NCI-H524 (cell line): ENCODE results near the gene RASAL1.
A peak's percentile ranks its signal among the peaks of the same experiment; 100 is the strongest.
"Not testable (repeated sequence)": the region's sequence is repeated elsewhere in the genome, so short reads cannot be mapped to it uniquely, and the experiment has no call there.

Source experiments
- DNase-seq, 2 experiments: peaks; one replicate each; lab custom pipeline; 2025; lab: John Stamatoyannopoulos, UW

RASAL1 gene

DNA sequence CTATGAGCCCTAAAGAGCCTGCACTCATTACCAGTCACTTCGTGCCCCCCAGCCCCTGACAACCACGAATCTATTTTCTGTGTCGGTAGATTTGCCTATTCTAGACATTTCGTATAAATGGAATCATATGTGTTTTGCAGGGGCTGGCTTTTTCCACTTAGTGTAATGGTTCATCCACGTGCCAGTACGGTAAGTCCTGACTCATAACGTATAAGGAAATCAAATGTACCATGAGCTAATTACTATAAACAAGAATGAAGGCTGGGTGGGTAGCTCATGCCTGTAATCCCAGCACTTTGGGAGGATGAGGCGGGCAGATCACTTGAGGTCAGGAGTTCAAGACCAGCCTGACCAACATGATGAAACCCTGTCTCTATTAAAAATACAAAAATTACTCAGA, 17.9 kb downstream of the RASAL1 start:
- DNase-seq = not testable (repeated sequence)

DNA sequence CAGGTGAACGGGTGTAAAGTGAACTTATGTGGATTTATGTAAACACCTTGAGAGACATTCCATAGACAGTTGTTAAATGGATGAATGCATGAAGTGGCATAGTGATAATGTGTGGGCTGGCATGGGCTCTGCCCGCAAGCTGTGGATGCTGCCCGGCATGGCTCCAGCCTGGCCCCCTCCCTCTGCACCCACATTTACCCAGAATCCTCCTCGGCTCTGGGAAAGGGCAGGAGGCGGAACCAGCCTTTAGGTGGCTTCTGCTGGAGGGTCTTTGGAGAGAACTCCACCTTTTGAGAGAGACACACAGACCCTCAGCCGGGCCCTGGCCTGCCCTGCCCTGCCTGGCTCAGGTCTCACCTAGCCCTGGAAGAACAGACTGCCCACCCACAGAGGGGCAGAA, 18.7 kb downstream of the RASAL1 start:
- no peak for DNase-seq

DNA sequence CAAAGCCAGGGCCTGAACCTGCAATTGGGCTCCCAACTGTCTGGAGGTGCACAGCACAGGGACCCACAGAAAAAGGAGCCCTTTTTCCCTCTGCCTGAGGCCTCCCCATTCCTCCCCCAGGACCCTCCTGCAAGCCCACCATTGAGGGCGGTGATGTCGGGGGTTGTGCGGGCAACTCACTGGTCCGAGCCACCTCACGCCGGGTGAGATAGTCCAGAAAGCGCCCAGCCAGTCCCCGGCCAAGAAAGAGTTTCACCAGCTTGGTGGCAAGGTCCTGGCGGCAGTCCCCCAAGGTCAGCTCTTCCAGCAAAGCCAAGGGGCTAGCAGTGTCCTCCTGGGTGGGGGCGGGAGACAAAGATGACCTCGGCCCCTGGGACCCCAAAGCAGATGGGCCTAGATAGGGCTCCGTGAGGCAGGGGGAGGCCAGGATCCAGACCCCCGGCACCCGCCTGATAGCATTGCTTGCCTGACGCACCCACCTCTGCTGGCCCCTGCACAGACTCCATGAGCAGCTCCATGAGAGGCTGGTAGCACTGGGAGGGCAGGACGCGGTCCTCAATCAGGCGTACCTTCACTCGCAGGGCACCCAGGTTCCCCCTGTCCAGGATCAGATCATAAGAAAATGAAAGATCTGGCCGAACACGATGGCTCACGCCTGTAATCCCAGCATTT, 20.0 kb downstream of the RASAL1 start:
- no peak for DNase-seq

DNA sequence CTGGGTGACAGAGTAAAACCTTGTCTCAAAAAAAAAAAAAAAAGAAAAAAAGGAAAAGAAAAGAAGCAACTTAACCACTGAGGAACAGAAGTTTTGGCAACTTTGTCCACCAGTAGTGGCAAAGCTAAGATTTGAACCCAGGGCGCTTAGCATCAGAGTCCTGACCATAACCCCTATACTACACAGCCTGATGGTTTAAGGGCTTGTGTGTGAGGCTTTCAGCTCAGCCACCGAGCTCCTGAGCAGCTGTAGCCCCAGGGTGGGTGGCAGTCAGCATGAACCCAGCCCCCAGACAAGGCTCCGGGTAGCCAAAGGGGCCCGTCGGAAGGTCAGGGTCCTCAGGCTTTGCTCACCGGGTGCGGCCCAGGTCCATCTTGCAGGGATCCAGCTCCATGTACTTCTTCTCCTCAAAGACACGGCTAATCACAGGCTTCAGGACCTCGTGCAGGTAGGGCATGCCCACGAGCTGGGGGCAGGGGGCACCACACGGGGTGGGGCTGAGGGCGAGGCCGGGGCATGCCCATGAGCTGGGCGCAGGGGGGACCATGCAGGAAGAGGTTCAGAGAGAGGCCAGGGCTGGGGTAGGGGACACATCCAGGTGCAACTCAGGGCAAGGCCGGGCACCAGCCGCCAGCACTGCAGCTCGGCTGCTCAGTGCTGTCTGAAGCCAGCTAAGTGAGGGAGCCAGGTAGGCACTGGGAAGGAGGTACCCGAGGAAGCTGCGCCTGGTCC, 20.9 kb downstream of the RASAL1 start:
- DNase-seq = no peak

DNA sequence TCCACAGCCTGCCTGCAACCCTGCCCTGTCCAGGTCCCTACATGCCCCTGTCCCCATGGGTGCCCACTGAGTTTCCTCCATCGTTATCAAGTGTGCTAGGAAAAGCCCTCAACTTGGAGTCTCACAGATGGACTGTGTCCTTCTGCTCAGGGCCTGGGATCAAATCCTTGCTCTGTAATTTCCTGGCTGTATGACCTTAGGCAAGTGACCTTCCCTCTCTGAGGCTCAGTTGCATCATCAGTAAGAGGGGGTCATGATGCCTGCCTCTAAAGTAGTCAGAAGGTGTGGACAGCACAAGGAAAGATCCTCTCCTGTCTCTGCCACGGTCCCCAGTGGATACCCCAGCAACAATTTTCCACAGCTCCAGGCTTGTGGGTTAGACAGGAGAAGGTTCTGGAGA, 22.2 kb downstream of the RASAL1 start:
- no peak for DNase-seq

DNA sequence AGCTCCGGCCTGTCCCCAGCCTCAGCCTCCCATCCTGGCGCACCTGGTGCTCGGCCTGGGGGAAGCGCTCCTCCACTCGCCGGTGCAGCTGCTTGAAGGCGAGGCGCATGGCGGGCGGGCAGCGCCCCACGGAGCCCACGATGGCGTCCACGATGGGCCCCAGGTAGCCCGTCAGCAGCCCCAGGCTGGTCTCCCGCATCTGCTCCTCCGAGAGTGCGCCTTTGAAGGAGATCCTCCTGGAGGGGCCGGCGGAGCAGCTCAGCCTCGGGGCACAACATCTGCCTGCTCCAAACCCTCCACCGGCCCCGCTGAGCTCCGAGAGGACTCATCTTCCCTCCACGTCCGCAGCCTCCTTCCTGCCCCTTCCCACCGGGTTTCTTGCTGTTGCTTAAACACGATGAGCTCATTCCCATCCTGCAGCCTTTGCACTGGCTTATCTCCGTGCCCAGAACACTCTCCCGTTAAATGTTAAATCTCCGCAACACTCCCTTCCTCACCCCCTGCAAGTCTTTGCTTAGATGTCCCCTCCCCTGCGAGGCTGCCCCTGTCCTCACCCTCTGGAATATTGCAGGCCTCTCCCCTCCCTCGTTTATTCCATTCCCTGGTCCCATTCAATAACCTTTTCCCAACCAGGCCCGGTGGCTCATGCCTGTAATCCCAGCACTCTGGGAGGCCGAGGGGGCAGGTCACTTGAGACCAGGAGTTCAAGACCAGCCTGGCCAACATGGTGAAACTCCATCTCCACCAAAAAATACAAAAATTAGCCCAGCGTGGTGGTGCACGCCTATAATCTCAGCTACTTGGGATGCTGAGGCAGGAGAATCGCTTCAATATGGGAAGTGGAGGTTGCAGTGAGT, 23.3 kb downstream of the RASAL1 start:
- DNase-seq = no peak

DNA sequence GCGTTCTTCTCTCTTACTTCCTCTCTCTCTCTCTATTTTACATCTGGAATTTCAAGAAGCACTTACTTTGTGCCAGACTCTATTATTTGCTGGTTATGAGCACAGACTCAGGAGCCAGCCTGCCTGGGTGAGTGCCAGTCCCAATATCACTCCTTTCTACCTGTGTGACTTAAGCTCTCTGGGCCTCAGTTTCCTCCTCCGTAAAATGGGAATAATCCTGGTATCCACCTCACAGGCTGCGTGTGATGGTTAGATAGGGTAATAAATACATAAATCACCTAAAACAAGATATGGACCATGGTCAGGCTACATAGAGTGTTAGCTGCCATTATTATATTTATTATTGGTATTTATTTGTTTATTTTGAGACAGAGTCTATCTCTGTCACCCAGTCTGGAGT, 24.3 kb downstream of the RASAL1 start:
- no peak for DNase-seq

DNA sequence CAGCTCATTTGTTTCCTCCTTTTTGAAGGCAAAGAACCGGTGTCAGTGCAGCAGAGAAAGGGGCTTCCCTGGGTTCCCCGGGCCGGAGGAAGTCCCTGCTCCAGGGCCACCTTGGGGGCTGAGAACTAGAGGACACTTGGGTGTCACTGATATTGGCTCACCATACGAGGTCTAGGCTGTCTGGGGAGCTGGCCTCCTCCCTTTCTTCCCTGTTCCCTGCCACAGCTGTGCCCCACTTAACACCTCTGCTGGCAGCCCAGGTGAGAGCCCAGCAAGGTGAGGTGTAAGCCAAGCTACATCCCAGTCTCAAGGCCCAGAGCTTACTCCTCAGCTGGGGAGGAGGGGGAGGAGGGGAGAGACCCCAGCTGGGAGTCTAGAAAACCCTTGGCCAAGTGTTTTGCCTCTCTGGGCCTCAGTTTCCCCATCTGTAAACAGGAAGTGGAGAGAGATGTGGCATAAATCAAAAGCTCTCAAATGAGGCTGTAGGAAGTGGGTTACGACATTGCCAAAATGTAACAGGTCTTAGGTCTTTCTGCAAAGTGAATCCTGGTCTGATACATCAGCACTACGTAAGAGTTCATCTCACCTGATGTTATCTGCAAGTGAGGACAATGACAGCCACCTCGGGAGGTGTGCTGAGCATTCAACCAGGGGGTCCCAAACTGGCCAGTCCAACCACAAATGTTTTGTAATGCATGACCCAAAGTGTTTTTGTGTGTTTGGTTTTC, 25.5 kb downstream of the RASAL1 start:
- DNase-seq = no peak

DNA sequence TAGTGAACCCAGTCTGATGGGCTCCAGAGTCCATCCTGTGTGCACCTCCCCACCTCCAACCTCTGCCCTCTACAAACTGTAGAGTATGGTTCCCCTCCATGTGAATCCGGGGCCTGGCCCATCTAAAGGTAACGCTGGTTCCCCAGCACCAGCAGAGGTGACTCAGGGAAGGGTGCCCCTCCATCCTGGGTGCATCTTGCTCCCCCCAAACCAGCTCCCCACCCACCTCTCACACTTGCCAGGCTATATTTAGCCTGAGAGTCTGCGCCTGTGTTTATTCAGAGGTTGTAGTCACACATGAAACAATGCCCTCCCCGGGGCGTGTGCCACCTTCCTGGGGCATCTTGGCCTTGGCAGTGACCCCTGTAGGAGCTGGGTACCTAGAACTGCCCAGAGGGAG, 26.2 kb downstream of the RASAL1 start:
- DNase-seq = no peak

DNA sequence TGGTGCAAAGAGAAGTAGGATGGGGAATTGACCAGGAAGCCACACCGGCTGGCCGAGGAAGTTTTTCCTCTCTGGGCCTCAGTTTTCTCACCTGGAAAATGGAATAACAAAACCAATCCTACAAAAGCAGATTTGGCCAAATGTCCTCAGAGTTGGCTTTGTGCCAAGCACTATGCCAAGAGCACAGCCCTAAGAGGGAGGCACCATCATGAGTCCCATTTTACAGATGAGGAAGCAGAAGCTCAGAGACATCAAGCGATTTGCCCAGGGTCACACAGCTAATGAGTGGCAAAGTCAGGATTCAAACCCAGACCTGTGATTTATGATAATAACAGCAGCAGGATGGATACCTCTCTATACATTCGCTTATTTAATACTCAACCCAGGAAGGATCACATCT, 27.3 kb downstream of the RASAL1 start:
- DNase-seq = no peak

DNA sequence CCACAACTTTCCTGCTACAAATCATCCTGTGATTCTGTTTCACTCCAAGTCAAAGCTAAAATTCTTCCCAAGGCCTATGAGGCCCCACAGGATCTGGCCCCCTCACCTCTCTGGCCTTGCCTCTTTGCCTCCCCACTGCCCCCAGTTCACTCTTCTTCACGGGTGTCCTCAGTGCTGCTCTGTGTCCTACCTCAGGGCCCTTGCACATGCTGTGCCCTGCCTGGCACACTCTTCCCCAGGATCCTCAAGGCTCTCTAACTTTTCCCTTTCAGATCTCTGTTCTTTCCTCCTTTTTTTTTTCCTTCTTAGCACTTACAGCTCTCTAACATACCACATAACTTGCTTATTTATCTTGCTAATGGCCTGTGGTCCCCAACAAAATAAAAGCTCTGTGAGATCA, 29.2 kb downstream of the RASAL1 start:
- DNase-seq = no peak

DNA sequence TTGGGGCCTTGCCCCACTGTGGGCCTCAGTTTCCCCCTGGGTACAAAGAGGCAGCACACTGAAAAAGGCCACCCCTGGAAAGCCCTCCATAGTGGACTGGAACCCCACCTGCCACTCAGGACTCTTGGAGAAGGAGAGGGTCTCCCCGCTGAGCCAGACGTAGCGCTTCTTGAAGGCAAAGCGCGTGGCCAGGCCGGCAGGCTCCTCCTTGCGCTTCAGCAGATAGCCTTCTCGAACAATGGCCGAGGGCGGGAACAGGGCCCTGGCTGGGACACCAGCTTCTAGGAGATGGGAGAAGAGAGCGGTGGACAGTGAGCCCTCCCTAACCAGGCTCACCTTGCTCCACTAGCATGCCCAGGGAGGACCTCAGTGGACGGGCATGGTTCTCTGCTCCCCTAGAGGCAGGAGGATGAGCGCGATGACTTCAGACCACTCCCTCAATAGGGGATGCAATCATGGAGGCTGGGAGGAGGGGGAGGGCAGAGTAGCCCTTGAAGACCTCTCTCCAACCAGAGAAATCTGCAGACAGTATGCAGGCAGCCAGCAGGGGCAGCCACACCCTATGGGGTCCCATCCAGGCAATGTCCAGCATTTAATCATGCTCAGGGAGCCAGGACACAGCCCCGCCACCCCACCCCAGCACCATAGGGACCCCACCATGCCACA, 29.8 kb downstream of the RASAL1 start:
- no peak for DNase-seq

DNA sequence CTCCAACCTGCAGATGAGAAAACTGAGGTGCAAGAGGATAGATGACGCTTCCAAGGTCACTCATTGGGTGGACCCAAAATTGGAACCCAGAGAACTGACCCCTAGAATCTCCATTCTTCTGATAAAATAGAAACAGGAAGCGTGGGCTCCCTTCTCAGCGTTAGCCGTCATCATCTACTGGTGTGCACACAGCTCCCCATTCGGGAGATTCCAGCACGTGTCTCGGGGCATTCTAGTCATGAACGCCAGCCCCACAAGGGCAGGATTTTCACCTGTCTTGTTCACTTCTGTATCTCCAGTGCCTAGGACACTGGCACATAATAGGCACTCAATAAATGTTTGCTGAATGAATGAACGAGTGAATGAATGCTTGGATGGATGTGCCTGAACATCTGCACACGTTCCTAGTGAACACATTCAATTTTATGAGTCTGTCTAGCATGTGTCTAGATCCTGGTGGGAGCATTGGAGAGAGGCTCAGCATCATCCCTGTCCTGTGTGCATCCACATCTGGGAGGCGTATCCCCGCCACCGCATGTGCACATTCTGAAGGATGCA, 30.5 kb downstream of the RASAL1 start:
- no peak for DNase-seq

DNA sequence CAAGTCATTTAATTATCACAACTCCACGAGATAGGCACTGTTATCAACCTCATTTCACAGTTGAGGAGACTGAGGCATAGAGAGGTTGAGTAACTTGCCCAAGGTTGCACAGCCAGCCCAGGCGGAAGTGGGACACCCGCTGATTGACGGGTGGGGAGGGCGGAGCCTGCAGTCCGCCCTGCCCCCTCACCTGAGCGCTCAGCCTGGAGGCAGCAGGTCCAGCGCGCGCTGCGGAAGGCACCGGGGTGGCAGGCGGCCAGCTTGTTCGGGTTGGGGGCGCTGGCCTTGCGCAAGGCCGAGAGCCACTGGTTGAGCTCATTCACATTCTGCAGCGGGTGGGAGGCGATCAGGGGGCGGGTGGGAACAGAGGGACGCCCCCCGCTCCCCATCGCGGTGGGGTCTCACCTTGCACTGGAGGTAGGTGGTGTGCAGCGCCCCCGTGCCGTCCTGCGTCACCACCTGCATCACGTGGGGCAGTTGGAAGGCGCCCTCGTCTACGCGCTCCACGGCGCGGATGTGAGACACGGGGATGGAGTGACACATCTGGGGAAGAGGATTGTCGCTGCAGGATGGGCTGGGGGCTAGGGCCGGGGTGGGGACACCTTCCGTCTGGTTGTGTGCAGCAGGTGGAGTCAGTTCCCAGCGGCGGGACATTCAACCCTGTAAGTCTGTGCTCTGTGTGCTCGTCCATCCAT, 31.7 kb downstream of the RASAL1 start:
- peak in 1 of 2 experiments; percentile 14 for DNase-seq

DNA sequence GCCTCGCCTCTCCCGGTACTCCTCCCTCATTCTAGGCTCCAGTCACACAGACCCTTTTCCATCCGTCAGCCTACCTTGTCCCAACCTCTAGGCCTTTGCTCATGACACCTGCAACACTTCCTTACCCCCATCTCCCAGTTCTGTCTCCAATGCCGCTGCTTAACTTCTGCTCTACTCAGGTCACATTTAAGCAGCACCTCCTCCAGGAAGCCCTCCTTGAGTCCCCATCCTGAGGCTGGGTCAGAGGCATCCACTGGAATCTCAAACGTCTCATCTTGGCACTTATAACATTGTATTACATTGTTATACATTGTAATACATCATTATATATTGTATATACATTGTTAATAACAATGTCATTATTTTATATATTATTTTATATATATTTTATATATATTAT, 32.8 kb downstream of the RASAL1 start:
- no peak for DNase-seq

DNA sequence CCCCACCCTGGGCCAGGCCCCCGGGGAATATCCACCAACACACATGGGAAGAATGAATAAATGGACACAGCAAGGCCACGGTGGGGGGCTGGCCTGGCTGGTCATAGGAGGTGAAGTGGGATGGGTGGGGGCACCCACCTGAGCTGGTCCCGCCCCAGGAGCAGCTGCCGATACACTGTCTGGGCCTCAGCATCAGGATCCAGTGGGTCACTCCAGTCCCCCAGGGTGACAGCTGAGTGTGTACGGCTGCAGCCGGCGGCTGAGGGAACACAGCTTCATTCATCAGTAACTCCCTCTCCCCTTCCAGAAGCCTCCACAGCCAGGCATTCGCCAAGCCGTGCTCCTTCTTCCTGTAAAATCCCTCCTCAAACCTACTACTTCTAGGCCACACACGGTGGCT, 33.8 kb downstream of the RASAL1 start:
- DNase-seq = no peak

DNA sequence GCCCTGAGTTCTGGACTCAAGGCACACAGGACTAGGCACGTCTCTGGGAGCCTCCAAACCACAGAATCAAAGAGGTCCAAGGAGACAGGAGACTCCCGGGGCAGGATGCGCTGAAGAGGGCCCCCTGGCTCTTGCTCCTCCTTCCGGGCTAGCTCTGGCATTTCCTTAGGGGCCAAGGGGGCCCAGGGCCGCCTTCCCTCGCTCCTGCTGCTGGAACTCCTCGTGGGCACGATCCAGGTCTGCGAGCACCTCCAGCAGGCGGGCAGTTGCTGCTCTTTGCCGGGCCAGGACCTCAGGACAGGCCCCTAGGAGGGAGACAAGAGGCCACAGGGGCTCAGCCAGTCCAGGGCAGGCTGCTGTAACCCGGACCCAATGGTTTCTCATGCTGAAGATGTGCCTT, 35.8 kb downstream of the RASAL1 start:
- no peak for DNase-seq

DNA sequence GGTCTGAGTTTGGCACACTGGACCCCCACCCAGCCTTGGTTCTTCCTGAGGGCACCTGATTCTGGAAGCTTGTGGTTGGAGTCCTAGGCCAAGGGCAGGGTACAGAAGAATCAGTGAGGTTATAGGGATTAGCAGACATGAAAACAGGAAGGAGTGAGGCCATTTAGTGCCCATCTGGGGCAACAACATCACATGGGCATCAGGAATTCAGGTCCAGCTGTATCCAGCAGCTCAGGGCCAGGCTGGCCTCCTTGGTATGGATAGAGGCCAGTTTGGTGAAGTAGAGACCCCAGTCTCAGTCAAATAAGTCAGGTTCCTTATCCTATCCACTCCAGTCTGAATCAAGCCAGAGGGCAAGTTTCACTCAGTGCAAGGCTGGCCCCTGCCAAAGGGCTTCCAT, 36.2 kb downstream of the RASAL1 start:
- no peak for DNase-seq

DNA sequence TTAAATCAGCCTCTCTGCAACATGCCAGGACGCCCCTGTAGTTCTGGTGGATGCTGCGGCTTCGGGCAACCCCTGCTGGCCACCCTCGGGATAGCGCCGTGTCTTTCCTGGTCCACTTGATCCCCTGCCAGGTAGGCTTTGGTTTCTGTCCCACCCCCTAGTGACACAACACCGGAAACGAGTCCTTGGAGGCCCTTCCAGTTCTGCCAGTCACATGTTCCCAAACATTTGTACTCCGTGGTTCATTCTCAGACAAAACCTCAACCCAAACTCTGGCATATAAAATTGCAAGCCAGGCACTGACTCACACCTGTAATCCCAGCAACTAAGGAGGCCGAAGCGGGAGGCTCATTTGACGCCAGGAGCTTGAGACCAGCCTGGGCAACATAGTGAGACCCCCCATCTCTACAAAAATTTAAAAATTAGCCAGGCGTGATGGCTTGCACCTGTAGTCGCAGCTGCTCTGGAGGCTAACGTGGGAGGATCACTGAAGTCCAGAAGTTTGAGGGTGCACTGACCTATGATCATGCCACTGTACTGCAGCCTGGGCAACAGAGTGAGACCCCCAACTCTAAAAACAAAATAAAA, 37.0 kb downstream of the RASAL1 start:
- peak; percentile 69 to 70 for DNase-seq

DNA sequence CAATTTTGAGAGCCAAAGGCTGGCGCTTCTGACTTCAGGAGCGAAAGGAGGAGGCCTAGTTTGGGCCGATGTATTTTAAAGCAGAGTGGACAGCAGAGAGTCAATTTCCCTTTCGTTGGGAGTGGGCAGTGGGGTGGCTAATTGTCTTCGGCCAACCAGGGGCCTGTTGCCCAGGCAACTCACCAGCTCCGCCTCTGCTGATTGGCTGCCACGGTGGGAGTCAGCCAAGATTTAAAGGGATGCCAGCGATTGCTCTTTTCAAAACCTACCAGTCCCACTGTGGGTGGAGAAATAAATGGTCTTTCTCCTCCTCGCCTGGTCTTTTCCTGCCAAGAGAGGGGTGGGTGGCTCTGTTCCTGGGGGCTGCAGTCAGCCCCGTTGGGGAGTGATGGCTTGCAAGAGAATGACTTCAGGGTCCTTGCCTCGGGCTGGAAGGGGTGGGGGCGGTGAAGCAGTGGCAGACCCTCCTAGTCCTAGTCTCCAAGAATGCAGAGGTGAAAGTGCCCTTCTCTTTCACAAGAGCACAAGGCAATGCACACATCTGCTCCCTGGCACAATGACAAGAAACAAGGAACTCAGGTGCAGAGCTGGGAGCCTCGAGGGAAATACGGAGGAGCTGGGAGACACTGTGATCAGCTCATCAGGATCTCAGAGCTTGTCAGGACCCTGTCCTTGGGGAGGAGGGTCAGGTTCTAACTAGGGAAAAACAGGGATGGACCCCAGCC, 37.7 kb downstream of the RASAL1 start:
- DNase-seq = peak; percentile 70
